ENCODE measurements around the gene NOX3.
"Not testable (repeated sequence)": the region's sequence is repeated elsewhere in the genome, so short reads cannot be mapped to it uniquely, and the experiment has no call there.

NOX3 gene

DNA sequence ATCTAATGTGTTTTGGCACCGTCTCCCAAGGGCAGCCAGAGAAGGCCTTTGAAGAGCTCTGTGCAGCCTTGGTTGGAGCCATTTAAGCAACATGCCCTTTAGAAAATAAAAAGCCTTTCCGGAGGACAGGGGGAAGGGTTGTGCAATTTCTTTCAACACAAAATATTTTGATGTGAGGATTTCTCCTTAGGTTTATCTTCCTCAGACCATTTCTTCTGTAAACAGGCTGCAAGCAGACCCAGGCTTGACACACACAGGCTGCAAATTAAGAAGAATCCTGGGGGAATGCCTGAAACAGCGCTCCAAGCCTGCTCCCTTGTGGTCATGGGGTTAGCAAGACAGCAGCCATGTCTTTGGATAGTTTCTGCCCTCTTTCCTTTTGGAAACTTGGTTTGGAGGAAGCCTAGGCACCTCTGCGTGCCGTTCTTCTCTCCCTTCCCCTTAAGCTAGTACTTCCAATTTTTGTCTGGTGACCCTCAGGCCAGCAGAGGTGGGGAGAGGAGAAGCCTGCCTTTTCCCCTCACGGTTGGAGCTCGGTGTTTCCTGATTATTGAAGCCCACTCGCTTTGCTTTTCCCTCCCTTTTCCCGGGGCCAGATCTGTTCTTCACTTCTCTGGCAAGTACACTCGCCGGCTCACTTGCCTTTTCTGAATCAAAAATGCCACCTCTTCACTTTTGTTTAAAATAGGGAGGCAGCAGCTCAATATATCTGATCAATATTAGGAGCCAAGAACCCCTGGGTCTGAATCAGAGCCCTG, 39.6 kb upstream of the NOX3 start:
- CTCF ChIA-PET: interaction anchor here (0.9 kb wide), 1 partner anchor 36 kb away, joined by 3 read pairs; no protein-coding TSS in a partner anchor
- POLR2A ChIA-PET: no interaction called here

GRCh38 chr6:155493694-155494143, 38.1 kb upstream of the NOX3 start:
- 78% methylated on average over 4 of the region's 4 CpGs for WGBS (ENCODE audit: insufficient coverage)
- no peaks in the 10 kb centered on the region for H3K4me1 ChIP-seq (ENCODE audit: control extremely low read depth in 1 of 4, control insufficient read depth in 4 of 4, insufficient read depth in 4 of 4, low read length in 3 of 4)
- ChIA-PET CTCF (no interaction called here), POLR2A (no interaction called here)
- H3K27ac ChIP-seq (ENCODE audit: insufficient read depth in 1 of 2, low read depth in 1 of 2, low read length in 2 of 2, poor library complexity in 1 of 2, severe bottlenecking in 2 of 2): no peak overlapping the region
- no peaks in the 10 kb centered on the region for H3K27me3 ChIP-seq (replicated peaks in 2 of 5; ENCODE audit: control insufficient read depth in 4 of 5, insufficient read depth in 5 of 5, low read length in 4 of 5)
- DNase-seq: no peak
- H3K9me3 ChIP-seq (ENCODE audit: control extremely low read depth in 1 of 5, control insufficient read depth in 4 of 5, insufficient read depth in 2 of 5, low read depth in 1 of 5, low read length in 4 of 5): peaks cover 0 to 6% (median 0%) of the 10 kb centered on the region in 5 experiments
- H3K36me3 ChIP-seq (ENCODE audit: control insufficient read depth in 4 of 4, insufficient read depth in 4 of 4, low read length in 3 of 4): no peaks in the 10 kb centered on the region
- no peak overlapping the region for H3K4me3 ChIP-seq (ENCODE audit: control insufficient read depth in 1 of 7, extremely low read depth in 1 of 7, insufficient read depth in 4 of 7, low read depth in 2 of 7, low read length in 6 of 7)

More for the DNA sequence above, 39.6 kb upstream of the NOX3 start:
- no peaks in the 10 kb centered on the region for H3K36me3 ChIP-seq (ENCODE audit: control insufficient read depth in 4 of 4, insufficient read depth in 4 of 4, low read length in 3 of 4)
- H3K27me3 ChIP-seq (replicated peaks in 2 of 5; ENCODE audit: control insufficient read depth in 4 of 5, insufficient read depth in 5 of 5, low read length in 4 of 5): no peaks in the 10 kb centered on the region
- WGBS (ENCODE audit: insufficient coverage): 93% methylated on average over 9 of the region's 11 CpGs
- H3K4me3 ChIP-seq (ENCODE audit: control insufficient read depth in 1 of 7, extremely low read depth in 1 of 7, insufficient read depth in 4 of 7, low read depth in 2 of 7, low read length in 6 of 7): no peak overlapping the region
- no peak overlapping the region for H3K27ac ChIP-seq (ENCODE audit: insufficient read depth in 1 of 2, low read depth in 1 of 2, low read length in 2 of 2, poor library complexity in 1 of 2, severe bottlenecking in 2 of 2)
- H3K4me1 ChIP-seq (ENCODE audit: control extremely low read depth in 1 of 4, control insufficient read depth in 4 of 4, insufficient read depth in 4 of 4, low read length in 3 of 4): no peaks in the 10 kb centered on the region
- H3K9me3 ChIP-seq (ENCODE audit: control extremely low read depth in 1 of 5, control insufficient read depth in 4 of 5, insufficient read depth in 2 of 5, low read depth in 1 of 5, low read length in 4 of 5): peaks cover 0 to 7% (median 0%) of the 10 kb centered on the region in 5 experiments
- no peak for DNase-seq

DNA sequence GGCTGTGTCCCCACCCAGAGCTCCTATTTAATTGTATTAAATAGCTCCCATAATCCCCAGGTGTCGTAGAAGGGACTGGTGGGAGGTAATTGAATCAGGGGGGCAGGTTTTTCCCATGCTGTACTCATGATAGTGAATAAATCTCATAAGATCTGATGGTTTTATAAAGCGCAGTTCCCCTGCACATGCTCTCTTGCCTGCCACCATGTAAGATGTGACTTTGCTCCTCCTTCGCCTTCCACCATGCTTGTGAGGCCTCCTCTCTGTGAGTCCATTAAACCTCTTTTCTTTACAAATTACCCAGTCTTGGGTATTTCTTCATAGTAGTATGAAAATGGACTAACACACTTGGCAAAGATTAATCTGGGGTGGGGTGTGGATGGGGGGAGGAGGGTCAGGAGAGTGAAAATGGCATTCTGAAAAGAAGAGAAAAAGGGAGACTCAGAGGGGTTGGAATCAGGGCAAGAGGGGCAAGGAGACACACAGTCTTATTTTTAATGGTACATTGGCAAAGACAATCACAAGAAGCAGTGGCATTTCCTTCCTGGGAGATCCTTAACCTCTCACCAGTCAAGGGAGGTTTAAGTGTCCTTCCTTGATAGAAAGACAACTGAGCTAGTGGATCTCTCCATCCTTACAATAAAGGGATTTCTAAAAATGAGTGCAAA, 37.5 kb upstream of the NOX3 start:
- DNase-seq: no peak
- H3K27ac ChIP-seq (ENCODE audit: insufficient read depth in 1 of 2, low read depth in 1 of 2, low read length in 2 of 2, poor library complexity in 1 of 2, severe bottlenecking in 2 of 2): no peak overlapping the region
- WGBS (ENCODE audit: insufficient coverage): no CpG with 5 or more reads among the region's 3 CpGs

GRCh38 chr6:155492061-155492735, 36.6 kb upstream of the NOX3 start:
- H3K4me3 ChIP-seq (ENCODE audit: control insufficient read depth in 1 of 7, extremely low read depth in 1 of 7, insufficient read depth in 4 of 7, low read depth in 2 of 7, low read length in 6 of 7): no peak overlapping the region
- ChIA-PET POLR2A (no interaction called here), CTCF (no interaction called here)
- no peaks in the 10 kb centered on the region for H3K27me3 ChIP-seq (replicated peaks in 2 of 5; ENCODE audit: control insufficient read depth in 4 of 5, insufficient read depth in 5 of 5, low read length in 4 of 5)
- H3K9me3 ChIP-seq (ENCODE audit: control extremely low read depth in 1 of 5, control insufficient read depth in 4 of 5, insufficient read depth in 2 of 5, low read depth in 1 of 5, low read length in 4 of 5): peaks cover 0 to 6% (median 0%) of the 10 kb centered on the region in 5 experiments
- peaks cover 0 to 2% (median 0%) of the 10 kb centered on the region in 4 experiments for H3K4me1 ChIP-seq (ENCODE audit: control extremely low read depth in 1 of 4, control insufficient read depth in 4 of 4, insufficient read depth in 4 of 4, low read length in 3 of 4)
- no peaks in the 10 kb centered on the region for H3K36me3 ChIP-seq (ENCODE audit: control insufficient read depth in 4 of 4, insufficient read depth in 4 of 4, low read length in 3 of 4)
- DNase-seq: no peak
- H3K27ac ChIP-seq (ENCODE audit: insufficient read depth in 1 of 2, low read depth in 1 of 2, low read length in 2 of 2, poor library complexity in 1 of 2, severe bottlenecking in 2 of 2): no peak overlapping the region
- WGBS (ENCODE audit: insufficient coverage): 100% methylated on average over 2 of the region's 2 CpGs

More for the DNA sequence above, 37.5 kb upstream of the NOX3 start:
- Histone ChIP-seq H3K4me1 (ENCODE audit: control extremely low read depth in 1 of 4, control insufficient read depth in 4 of 4, insufficient read depth in 4 of 4, low read length in 3 of 4) (no peaks in the 10 kb centered on the region), H3K27me3 (replicated peaks in 2 of 5; ENCODE audit: control insufficient read depth in 4 of 5, insufficient read depth in 5 of 5, low read length in 4 of 5) (no peaks in the 10 kb centered on the region), H3K4me3 (ENCODE audit: control insufficient read depth in 1 of 7, extremely low read depth in 1 of 7, insufficient read depth in 4 of 7, low read depth in 2 of 7, low read length in 6 of 7) (no peak overlapping the region), H3K9me3 (ENCODE audit: control extremely low read depth in 1 of 5, control insufficient read depth in 4 of 5, insufficient read depth in 2 of 5, low read depth in 1 of 5, low read length in 4 of 5) (peaks cover 0 to 6% (median 0%) of the 10 kb centered on the region in 5 experiments), H3K36me3 (ENCODE audit: control insufficient read depth in 4 of 4, insufficient read depth in 4 of 4, low read length in 3 of 4) (no peaks in the 10 kb centered on the region)
- ChIA-PET CTCF (no interaction called here), POLR2A (no interaction called here)

- Histone ChIP-seq H3K27me3 (replicated peaks in 2 of 5; ENCODE audit: control insufficient read depth in 4 of 5, insufficient read depth in 5 of 5, low read length in 4 of 5) (no peaks in the 10 kb centered on the region), H3K9me3 (ENCODE audit: control extremely low read depth in 1 of 5, control insufficient read depth in 4 of 5, insufficient read depth in 2 of 5, low read depth in 1 of 5, low read length in 4 of 5) (peaks cover 0 to 6% (median 0%) of the 10 kb centered on the region in 5 experiments), H3K4me1 (ENCODE audit: control extremely low read depth in 1 of 4, control insufficient read depth in 4 of 4, insufficient read depth in 4 of 4, low read length in 3 of 4) (peaks cover 0 to 2% (median 0%) of the 10 kb centered on the region in 4 experiments), H3K27ac (ENCODE audit: insufficient read depth in 1 of 2, low read depth in 1 of 2, low read length in 2 of 2, poor library complexity in 1 of 2, severe bottlenecking in 2 of 2) (no peak overlapping the region), H3K36me3 (ENCODE audit: control insufficient read depth in 4 of 4, insufficient read depth in 4 of 4, low read length in 3 of 4) (no peaks in the 10 kb centered on the region), H3K4me3 (ENCODE audit: control insufficient read depth in 1 of 7, extremely low read depth in 1 of 7, insufficient read depth in 4 of 7, low read depth in 2 of 7, low read length in 6 of 7) (no peak overlapping the region)
- WGBS (ENCODE audit: insufficient coverage): no CpG with 5 or more reads among the region's 1 CpG
- ChIA-PET CTCF (no interaction called here), POLR2A (no interaction called here)
- DNase-seq: no peak
These were observed 35.8 kb upstream of the NOX3 start for GRCh38 chr6:155491421-155491820.

- DNase-seq; POLR2A ChIA-PET; H3K27ac ChIP-seq (ENCODE audit: insufficient read depth in 1 of 2, low read depth in 1 of 2, low read length in 2 of 2, poor library complexity in 1 of 2, severe bottlenecking in 2 of 2); H3K4me1 ChIP-seq (ENCODE audit: control extremely low read depth in 1 of 4, control insufficient read depth in 4 of 4, insufficient read depth in 4 of 4, low read length in 3 of 4); H3K9me3 ChIP-seq (ENCODE audit: control extremely low read depth in 1 of 5, control insufficient read depth in 4 of 5, insufficient read depth in 2 of 5, low read depth in 1 of 5, low read length in 4 of 5); H3K36me3 ChIP-seq (ENCODE audit: control insufficient read depth in 4 of 4, insufficient read depth in 4 of 4, low read length in 3 of 4); H3K27me3 ChIP-seq (replicated peaks in 2 of 5; ENCODE audit: control insufficient read depth in 4 of 5, insufficient read depth in 5 of 5, low read length in 4 of 5); H3K4me3 ChIP-seq (ENCODE audit: control insufficient read depth in 1 of 7, extremely low read depth in 1 of 7, insufficient read depth in 4 of 7, low read depth in 2 of 7, low read length in 6 of 7): not testable (repeated sequence)
- CTCF ChIA-PET: interaction anchor here (1.2 kb wide), 1 partner anchor 9 kb away, joined by 4 read pairs; no protein-coding TSS in a partner anchor
- WGBS (ENCODE audit: insufficient coverage): 100% methylated on average over 4 of the region's 6 CpGs
These were observed 32.6 kb upstream of the NOX3 start for GRCh38 chr6:155488197-155488596.
